Frontal cortex (tissue), 4 donors: Measurements from ENCODE around the gene CRACDL. TPM values are rescaled to one million over a fixed set of nuclear protein-coding genes. Genes with fewer than 3 reads are reported as not detected.

Experiments used
- DNase-seq, 2 donors: peaks; one replicate each; pipeline ENCODE4 v3.0.0; 2012; ENCODE audit warnings: low spot score in 2 of 2
- FAIRE-seq: peaks from 2 replicates; lab custom pipeline; 2012; peaks lifted over from hg19 to GRCh38; lab: Jason Lieb, UNC
- total RNA-seq: library from RNA; depleted of rRNA; stranded (reverse); fragments of >200 nt; gene quantifications from one replicate; pipeline ENCODE4 v1.2.3, GENCODE V29; 2014
- donor health status: control.
- donor health status: control.
- donor health status: control.

The CRACDL gene
- total RNA-seq, 1 donor from 2014 or later = 2.0 TPM

DNA sequence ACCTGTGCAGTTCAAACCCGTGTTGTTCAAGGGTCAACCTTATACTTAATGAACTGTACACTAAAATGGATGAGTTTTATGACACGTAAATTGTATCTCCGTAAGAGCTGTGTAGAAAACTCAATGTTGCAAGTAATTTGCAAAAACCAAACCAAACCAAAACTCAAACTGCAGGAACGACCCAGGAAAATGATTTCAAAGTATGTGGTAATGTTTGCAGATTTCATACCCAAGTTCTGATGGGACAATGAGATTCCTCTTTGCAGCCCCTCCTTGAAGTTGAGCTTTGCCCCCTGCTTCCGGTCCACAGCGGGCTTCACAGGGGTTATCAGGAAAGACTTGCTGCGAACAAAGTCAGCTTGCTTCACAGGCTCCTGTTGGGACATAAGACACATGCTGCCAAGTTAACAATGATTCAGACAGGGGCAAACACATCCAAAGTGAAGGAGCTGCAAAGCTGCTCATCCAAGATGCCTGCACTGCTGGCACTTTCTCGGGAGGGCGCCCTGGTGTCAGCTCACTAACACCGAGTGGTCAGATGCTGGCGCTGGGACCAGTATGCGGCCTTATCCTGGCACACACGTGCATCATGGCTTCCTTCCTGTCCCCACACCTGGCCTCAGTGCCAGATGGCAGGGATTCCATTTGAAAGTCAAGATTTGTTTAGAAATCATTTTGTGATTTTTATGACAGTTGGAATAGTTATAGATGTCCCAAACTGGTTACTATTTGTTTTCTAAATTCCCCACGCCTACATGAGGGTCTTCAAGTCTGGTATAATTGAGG is 139.9 kb downstream of the CRACDL start:
- FAIRE-seq = no peak
- DNase-seq = no peak

DNA sequence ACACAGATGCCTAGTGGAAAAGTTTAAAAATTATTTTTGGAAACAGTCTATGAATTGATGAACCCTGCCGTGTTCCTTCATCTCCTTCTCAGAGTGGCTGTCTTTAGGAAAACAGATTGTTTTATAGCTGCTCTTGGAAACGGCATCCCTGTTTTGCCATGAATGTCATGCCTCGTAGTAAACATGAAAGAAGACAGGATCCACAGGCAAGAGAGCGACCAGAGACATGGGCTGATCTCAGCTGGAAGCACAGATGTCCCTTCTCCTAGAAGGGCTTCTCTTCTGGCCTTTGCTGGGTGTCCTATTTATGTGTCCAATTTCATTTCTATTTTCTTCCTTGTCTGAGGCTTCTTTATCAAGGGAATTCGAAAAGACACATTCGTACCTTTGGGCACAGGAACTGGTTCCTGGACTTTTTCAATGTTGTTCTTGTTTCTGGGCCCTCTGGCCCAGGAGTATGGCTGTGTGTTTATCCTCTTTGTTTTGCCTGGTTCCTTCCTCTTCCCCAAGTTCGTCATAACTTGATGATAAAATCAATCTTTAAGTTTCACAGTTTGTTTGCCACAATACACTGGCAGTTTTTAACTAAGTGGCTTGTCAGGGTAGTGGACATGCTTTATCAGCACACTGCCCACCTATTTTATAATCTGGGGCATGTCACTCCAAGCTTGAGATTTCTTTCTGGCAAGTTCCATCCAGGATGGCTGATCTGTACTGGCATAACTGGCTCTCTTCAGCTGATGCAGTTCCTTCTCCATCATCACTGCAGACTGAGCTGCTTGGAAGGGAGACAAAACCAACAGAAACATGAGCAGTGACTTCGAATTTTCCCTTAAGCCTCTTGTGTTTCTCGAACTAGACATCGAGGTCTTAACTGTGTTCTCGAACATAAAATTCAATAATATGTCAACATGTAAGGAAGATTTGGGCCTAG is 141.9 kb downstream of the CRACDL start:
- DNase-seq = no peak
- FAIRE-seq = no peak

- FAIRE-seq = no peak
- DNase-seq = no peak
Measured at GRCh38 chr2:98793275-98793674, 142.8 kb downstream of the CRACDL start.

DNA sequence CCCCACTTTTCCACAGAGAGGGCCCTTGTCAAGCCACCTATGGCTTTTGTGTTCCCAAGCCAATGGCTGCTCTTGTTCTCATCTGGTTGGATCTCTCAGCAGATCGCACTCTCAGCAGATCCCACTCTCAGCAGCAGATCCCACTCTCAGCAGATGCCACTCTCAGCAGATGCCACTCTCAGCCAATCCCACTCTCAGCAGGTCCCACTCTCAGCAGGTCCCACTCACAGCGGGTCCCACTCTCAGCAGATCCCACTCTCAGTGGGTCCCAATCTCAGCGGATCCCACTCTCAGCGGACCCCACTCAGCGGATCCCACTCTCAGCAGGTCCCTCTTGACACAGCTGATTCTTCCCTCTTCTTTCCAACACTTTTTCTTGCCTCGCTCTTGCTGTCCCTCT is 145.8 kb downstream of the CRACDL start:
- FAIRE-seq = no peak

DNA sequence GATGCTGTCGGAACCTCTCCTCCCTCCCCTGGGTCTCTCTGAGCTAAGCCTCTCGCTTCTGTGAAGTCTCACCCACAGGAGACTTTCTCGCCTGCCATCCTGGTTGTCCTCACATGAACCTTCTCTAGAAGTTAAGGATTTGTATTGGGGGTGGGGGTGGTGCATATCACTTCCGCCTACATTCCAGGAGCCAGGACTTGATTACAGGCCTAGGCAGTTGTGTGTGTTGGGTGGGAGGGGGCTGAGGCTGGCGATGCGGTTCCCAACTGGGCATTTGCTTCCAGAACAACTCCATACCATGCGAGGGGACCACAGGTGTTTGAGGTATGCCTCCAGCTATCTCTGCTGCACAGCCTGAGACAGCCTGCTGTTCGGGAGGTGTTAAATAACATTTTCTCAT is 148.3 kb downstream of the CRACDL start:
- FAIRE-seq (no peak), DNase-seq (no peak)

More for the DNA sequence above, 145.8 kb downstream of the CRACDL start:
- DNase-seq = no peak

DNA sequence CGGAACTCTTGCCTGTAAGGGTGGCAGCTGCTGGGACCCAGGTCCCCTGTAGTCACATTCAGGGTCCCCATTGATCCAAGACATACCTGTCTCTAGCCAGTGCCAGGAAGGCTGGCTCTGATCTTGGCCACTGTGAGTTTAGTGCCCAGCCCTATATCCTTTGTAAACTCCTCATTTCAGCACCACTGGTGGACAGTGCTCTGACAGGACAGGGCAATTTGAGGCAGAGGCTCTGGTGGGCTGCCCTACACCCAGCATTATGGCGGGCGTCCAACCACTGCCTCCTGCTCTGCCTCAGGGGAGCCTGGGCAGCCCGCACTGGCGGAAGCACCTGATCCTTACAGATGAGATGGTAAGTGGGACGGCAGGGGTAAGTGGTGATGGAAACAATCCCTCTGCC is 149.8 kb downstream of the CRACDL start:
- DNase-seq (no peak), FAIRE-seq (no peak)

DNA sequence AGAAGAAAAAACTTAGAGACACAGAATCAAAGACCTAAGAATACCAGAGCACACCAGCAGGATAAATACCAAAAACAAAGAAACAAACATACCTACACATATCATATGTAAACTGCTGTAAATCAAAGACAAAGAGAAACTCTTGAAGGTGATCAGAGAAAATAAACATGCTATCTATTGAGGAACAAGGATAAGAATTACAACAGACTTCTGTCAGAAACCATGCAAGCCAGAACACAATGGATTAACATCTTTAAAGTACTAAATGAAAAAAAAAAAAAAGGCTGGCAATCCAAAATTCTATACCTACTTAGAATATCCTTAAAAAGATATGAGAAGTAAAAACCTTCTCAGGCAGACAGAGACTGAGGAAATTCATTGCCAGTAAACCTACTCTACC is 153.5 kb downstream of the CRACDL start:
- FAIRE-seq (no peak), DNase-seq (no peak)

GRCh38 chr2:98781822-98782221 is 154.2 kb downstream of the CRACDL start:
- DNase-seq (no peak), FAIRE-seq (no peak)

GRCh38 chr2:98778741-98779483 is 157.1 kb downstream of the CRACDL start:
- FAIRE-seq (no peak), DNase-seq (no peak)

- DNase-seq (no peak), FAIRE-seq (no peak)
Measured at GRCh38 chr2:98778151-98778550, 157.9 kb downstream of the CRACDL start.

- DNase-seq (no peak), FAIRE-seq (no peak)
Measured at GRCh38 chr2:98777710-98778109, 158.3 kb downstream of the CRACDL start.

DNA sequence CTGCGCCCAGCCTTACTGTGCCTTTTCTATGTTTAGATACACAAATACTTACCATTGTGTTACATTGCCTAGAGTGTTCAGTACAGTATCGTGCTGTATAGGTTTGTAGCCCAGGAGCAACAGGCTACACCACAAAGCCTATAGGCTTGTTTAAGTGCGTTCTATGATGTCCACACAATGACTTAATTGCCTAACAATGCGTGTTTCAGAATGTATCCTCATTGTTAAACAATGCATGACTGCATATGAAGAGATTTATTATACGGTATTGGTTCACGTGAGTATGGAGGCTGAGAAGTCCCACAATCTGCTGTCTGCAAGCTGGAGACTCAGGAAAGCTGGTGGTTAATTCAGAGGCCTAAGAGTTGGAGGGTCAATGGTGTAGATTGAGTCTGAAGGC is 158.9 kb downstream of the CRACDL start:
- no peak for DNase-seq
- FAIRE-seq = no peak

DNA sequence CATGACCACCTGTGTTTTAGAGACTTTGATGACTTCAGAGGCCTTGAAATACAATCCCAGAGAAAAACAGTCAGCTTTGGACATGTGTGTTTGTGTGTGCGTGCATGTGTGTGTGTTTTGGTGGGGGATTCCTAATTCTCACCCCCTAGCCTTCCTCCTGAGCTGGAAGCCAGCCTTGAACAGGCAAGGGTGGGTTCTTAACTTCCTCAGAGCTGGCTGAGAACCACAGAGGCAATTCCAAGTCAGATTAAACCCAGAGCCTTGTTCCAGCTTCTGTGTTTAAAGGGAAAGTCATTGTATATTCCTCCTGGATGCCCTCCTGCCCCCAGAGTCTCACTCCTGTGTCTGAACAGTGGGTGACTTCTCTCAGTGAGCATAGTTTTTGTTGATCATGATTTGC is 159.9 kb downstream of the CRACDL start:
- no peak for FAIRE-seq
- DNase-seq = no peak

GRCh38 chr2:98775146-98775986 is 160.7 kb downstream of the CRACDL start:
- DNase-seq = no peak

GRCh38 chr2:98773907-98774306 is 162.1 kb downstream of the CRACDL start:
- DNase-seq (no peak), FAIRE-seq (no peak)

More at GRCh38 chr2:98775146-98775986, 160.7 kb downstream of the CRACDL start:
- FAIRE-seq = no peak

- FAIRE-seq (no peak), DNase-seq (no peak)
Measured at GRCh38 chr2:98773169-98773568, 162.9 kb downstream of the CRACDL start.

GRCh38 chr2:98772536-98772935 is 163.5 kb downstream of the CRACDL start:
- FAIRE-seq = no peak
- no peak for DNase-seq

- no peak for FAIRE-seq
- no peak for DNase-seq
Measured at GRCh38 chr2:98771721-98772524, 164.1 kb downstream of the CRACDL start.

DNA sequence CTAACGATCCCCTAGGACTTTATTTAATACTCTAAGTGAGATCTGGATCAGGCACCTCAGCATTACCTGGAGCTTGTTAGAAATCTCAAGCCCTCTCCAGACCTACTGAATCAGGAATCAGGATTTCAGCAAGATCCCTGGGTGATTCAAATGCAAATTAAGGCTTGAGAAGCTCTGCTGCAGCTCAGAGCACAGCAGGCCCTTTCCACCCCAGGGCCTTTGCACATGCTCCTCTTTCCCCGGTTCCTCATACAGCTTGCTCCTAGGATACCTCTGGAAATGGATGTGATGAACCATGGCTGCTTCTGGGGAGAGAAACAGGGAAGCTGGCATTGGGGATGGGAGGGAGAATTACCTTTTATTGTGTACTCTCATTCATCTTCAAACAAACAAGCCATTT is 164.8 kb downstream of the CRACDL start:
- DNase-seq (no peak), FAIRE-seq (no peak)
